PC-3 (cell line): ENCODE measurements around the gene POM121C.
"Not testable (repeated sequence)": the region's sequence is repeated elsewhere in the genome, so short reads cannot be mapped to it uniquely, and the experiment has no call there.

ENCODE experiments used
- CTCF ChIP-seq: fragments of 300-600 bp; sonication (generic); conservative IDR thresholded peaks from 2 replicates; pipeline ENCODE4 v1.5.1; 2017; ENCODE audit warnings: antibody characterized with exemption, low read depth, mild to moderate bottlenecking, low read length
- EZH2 ChIP-seq: fragments of 300-600 bp; sonication (generic); IDR thresholded peaks from one replicate; pipeline ENCODE4 v1.6.1; 2017; ENCODE audit warnings: antibody characterized with exemption, mild to moderate bottlenecking, low read length; ENCODE audit not compliant: unreplicated experiment
- EZH2phosphoT487 ChIP-seq: fragments of 300-600 bp; sonication (generic); IDR thresholded peaks from 2 replicates; pipeline ENCODE4 v1.6.1; 2018; ENCODE audit warnings: mild to moderate bottlenecking, antibody characterized with exemption, low read length, borderline replicate concordance

- not testable (repeated sequence) for TF ChIP-seq CTCF, EZH2, EZH2phosphoT487
Measured at GRCh38 chr7:75398771-75399700, 87.1 kb downstream of the POM121C start.
